H1 (cell line): ENCODE measurements around the gene PIP5K1C. TPM values are rescaled to one million over a fixed set of nuclear protein-coding genes. Genes with fewer than 3 reads are reported as not detected.

Source experiments
- CHD7 ChIP-seq: fragments of 300-600 bp; sonication (generic); IDR thresholded peaks from 2 replicates; pipeline ENCODE4 v1.7.1; 2012; ENCODE audit warnings: low read length, moderate library complexity, mild to moderate bottlenecking, inconsistent platforms; ENCODE audit not compliant: insufficient replicate concordance
- CTCF ChIP-seq, 3 experiments: IDR thresholded peaks; 1 replicate in 2 of 3; 2 replicates in 1 of 3; pipeline versions ENCODE4 v1.5.1 to v1.6.1; 2011; ENCODE audit warnings: low read length in 3 of 3, mild to moderate bottlenecking in 3 of 3, inconsistent platforms in 2 of 3, low read depth in 1 of 3, moderate library complexity in 1 of 3; ENCODE audit not compliant: insufficient read depth in 1 of 3; ENCODE audit errors: control extremely low read depth in 1 of 3
- HDAC2 ChIP-seq, 2 experiments: fragments of 300-600 bp in 1 of 2; sonication (generic) in 1 of 2; IDR thresholded peaks; 2 replicates each; pipeline ENCODE4 v1.6.1; 2011 to 2012; ENCODE audit warnings: low read depth in 2 of 2, low read length in 2 of 2, mild to moderate bottlenecking in 2 of 2, moderate library complexity in 2 of 2, borderline replicate concordance in 1 of 2, inconsistent platforms in 1 of 2
- JUND ChIP-seq: IDR thresholded peaks from 2 replicates; pipeline ENCODE4 v1.6.1; 2011; ENCODE audit warnings: mild to moderate bottlenecking, improper control_type of control experiment, low read length
- KDM1A ChIP-seq: fragments of 200-600, 300-600 bp; sonication (generic); IDR thresholded peaks from 2 replicates; pipeline ENCODE4 v1.7.1; 2016; ENCODE audit warnings: mild to moderate bottlenecking, low read length, borderline replicate concordance
- POLR2A ChIP-seq, 2 experiments: IDR thresholded peaks; 1 replicate in 1 of 2; 2 replicates in 1 of 2; pipeline ENCODE4 v1.6.1; 2011; ENCODE audit warnings: low read depth in 2 of 2, low read length in 2 of 2, mild to moderate bottlenecking in 2 of 2; ENCODE audit errors: control extremely low read depth in 1 of 2
- YY1 ChIP-seq: IDR thresholded peaks from 2 replicates; pipeline ENCODE4 v1.6.1; 2011; ENCODE audit warnings: low read depth, mild to moderate bottlenecking, low read length
- polyA plus RNA-seq, 7 experiments: library from polyadenylated mRNA; depleted of rRNA in 3 of 7; stranded (reverse) in 5 of 7; unstranded in 2 of 7; fragments of >200 nt in 5 of 7; fragments of 200-250 nt in 2 of 7; gene quantifications; 1 replicate in 5 of 7; 2 replicates in 1 of 7; 4 replicates in 1 of 7; pipeline versions ENCODE4 v1.2.1 to v1.2.3, GENCODE V29; 2011 to 2013; ENCODE audit warnings: missing spikeins in 2 of 7, mixed read lengths in 2 of 7
- total RNA-seq: library from RNA; stranded (reverse); fragmentation: NEBNext Ultra II Directional; extraction: Animal tissue kit (Norgen Biotek cat#: 25700); gene quantifications from 2 replicates; pipeline ENCODE4 v1.2.1, GENCODE V29; 2021

PIP5K1C gene
- total and polyA plus RNA-seq, 2 of the 8 experiments (the other 6 are each of a cell fraction or from before 2014, with no cell fraction given): 10.6 to 32.9 TPM

DNA sequence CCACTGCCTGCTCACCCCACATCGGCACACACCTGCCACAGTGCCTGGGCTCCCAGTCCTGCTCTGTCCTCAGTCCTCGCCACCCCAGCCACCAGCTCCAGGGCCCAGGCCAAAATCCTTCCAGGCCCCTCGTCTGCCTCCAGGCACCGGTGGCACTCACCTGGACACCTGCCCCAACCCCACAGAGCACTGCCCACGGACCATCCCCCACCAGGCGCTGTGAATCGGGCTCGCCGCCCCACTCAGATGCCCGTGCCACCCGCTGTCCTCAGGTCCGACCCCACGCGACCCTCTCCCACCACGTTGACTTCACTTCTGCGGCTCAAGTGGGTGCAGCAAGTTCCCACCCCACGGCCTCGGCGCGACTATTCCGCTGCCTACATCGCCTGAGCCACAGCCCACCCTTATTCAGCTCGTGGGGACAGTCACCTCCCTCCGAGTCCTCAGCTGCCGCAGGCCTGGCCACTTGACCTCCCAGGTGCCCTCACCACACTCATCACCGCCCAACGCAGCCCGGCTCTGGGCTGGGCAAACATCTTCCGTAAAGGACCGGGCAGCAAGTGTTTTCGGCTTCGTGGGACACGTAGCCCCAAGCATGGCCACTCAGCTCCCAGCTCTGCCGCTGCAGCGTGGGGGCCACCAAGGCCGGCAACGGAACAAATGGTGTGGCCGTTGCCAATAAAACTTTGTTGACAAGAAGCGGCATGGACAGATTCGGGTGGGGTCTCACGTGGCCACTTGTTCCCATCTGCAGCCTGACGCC, 5.7 kb downstream of the PIP5K1C start (continued):
- TF ChIP-seq CHD7 (no peak), HDAC2 (IDR thresholded peaks at IDR 0.05; ENCODE audit: borderline replicate concordance in 1 of 2, low read depth in 2 of 2, low read length in 2 of 2) (no peak), CTCF (IDR thresholded peaks at IDR 0.05; ENCODE audit: control extremely low read depth in 1 of 3, insufficient read depth in 1 of 3, low read depth in 1 of 3, low read length in 3 of 3) (no peak), YY1 (no peak), KDM1A (no peak), POLR2A (IDR thresholded peaks at IDR 0.05; ENCODE audit: control extremely low read depth in 1 of 2, low read depth in 2 of 2, low read length in 2 of 2) (no peak), JUND (no peak)
